DOHH2 (cell line): ENCODE results near the gene UBXN6.

ENCODE experiments used
- H3F3A ChIP-seq: fragments of 200-600 bp; sonication (generic), shearing (Covaris generic); 2 replicates; pipeline ENCODE4 v1.6.0; 2016; ENCODE audit warnings: antibody characterized with exemption, mild to moderate bottlenecking; ENCODE audit not compliant: control insufficient read depth, insufficient read depth
- H3K27ac ChIP-seq: fragments of 200-600 bp; sonication (generic); 2 replicates; pipeline ENCODE4 v1.5.1; 2014; ENCODE audit warnings: low read depth, mild to moderate bottlenecking, low read length, moderate library complexity
- H3K27me3 ChIP-seq: fragments of 200-600 bp; sonication (generic); 2 replicates; pipeline ENCODE4 v1.6.1; 2014; ENCODE audit warnings: mild to moderate bottlenecking, low read length, mixed read lengths; ENCODE audit not compliant: control insufficient read depth
- H3K36me3 ChIP-seq: fragments of 200-600 bp; sonication (generic); 2 replicates; pipeline ENCODE4 v1.6.1; 2014; ENCODE audit warnings: mild to moderate bottlenecking, low read length, moderate library complexity, mixed read lengths; ENCODE audit not compliant: control insufficient read depth
- H3K4me1 ChIP-seq: fragments of 200-600 bp; sonication (generic); 2 replicates; pipeline ENCODE4 v1.6.1; 2014; ENCODE audit warnings: mild to moderate bottlenecking, low read length, mixed read lengths; ENCODE audit not compliant: control insufficient read depth
- H3K4me2 ChIP-seq: fragments of 200-600 bp; sonication (generic); 2 replicates; pipeline ENCODE4 v1.6.0; 2014; ENCODE audit warnings: mild to moderate bottlenecking, low read length, moderate library complexity
- H3K4me3 ChIP-seq: fragments of 200-600 bp; sonication (generic); 2 replicates; pipeline ENCODE4 v1.5.1; 2014; ENCODE audit warnings: mild to moderate bottlenecking, low read length, mixed read lengths
- H3K79me2 ChIP-seq: fragments of 200-600 bp; sonication (generic); 2 replicates; pipeline ENCODE4 v1.6.1; 2014; ENCODE audit warnings: mild to moderate bottlenecking, low read length, mixed read lengths; ENCODE audit not compliant: control insufficient read depth
- H3K9me2 ChIP-seq: fragments of 200-600 bp; sonication (generic); replicated peaks from 2 replicates; pipeline ENCODE4 v1.6.1; 2014; ENCODE audit warnings: mild to moderate bottlenecking, low read length, mixed read lengths; ENCODE audit not compliant: control insufficient read depth
- H3K9me3 ChIP-seq: fragments of 200-600 bp; sonication (generic); 2 replicates; pipeline ENCODE4 v1.6.1; 2014; ENCODE audit warnings: antibody characterized with exemption, low read length, mixed read lengths; ENCODE audit not compliant: control insufficient read depth, insufficient read depth
- H4K20me1 ChIP-seq: fragments of 200-600 bp; sonication (generic); 2 replicates; pipeline ENCODE4 v1.6.0; 2014; ENCODE audit warnings: low read depth, mild to moderate bottlenecking, antibody characterized with exemption, low read length, moderate library complexity; ENCODE audit not compliant: control insufficient read depth, insufficient read depth
- CTCF ChIP-seq: fragments of 200-600 bp; sonication (generic); IDR thresholded peaks from one replicate; pipeline ENCODE4 v1.5.1; 2014; ENCODE audit warnings: antibody characterized with exemption, mild to moderate bottlenecking, low read depth, low read length; ENCODE audit not compliant: poor library complexity, severe bottlenecking
- EZH2phosphoT487 ChIP-seq: fragments of 200-600 bp; sonication (generic); IDR thresholded peaks from 2 replicates; pipeline ENCODE4 v1.6.1; 2017; ENCODE audit warnings: borderline replicate concordance, mild to moderate bottlenecking, antibody characterized with exemption, low read length, moderate library complexity, mixed read lengths

The UBXN6 gene

GRCh38 chr19:4491446-4491845 is 33.9 kb upstream of the UBXN6 start:
- no peak overlapping the region for H3K27ac ChIP-seq
- H4K20me1 ChIP-seq = no peaks in the 10 kb centered on the region
- no peaks in the 10 kb centered on the region for H3K79me2 ChIP-seq
- H3K9me2 ChIP-seq = no peaks in the 10 kb centered on the region
- H3K4me1 ChIP-seq = no peaks in the 10 kb centered on the region
- peaks cover 38% of the 10 kb centered on the region for H3K36me3 ChIP-seq
- H3K9me3 ChIP-seq = no peaks in the 10 kb centered on the region
- no peak overlapping the region for H3K4me2 ChIP-seq
- H3K27me3 ChIP-seq = no peaks in the 10 kb centered on the region
- no peak overlapping the region for H3K4me3 ChIP-seq
- H3F3A ChIP-seq = no peaks in the 10 kb centered on the region
- TF ChIP-seq CTCF (no peak), EZH2phosphoT487 (no peak)

GRCh38 chr19:4488496-4488895 is 30.9 kb upstream of the UBXN6 start:
- H4K20me1 ChIP-seq = no peaks in the 10 kb centered on the region
- no peak overlapping the region for H3K4me3 ChIP-seq
- peaks cover 30% of the 10 kb centered on the region for H3K36me3 ChIP-seq
- no peaks in the 10 kb centered on the region for H3F3A ChIP-seq
- no peaks in the 10 kb centered on the region for H3K9me2 ChIP-seq
- no peaks in the 10 kb centered on the region for H3K9me3 ChIP-seq
- no peak for TF ChIP-seq EZH2phosphoT487
- no peak for TF ChIP-seq CTCF
- H3K4me1 ChIP-seq = no peaks in the 10 kb centered on the region
- no peak overlapping the region for H3K4me2 ChIP-seq
- H3K27me3 ChIP-seq = no peaks in the 10 kb centered on the region
- no peaks in the 10 kb centered on the region for H3K79me2 ChIP-seq
- H3K27ac ChIP-seq = no peak overlapping the region

GRCh38 chr19:4487572-4487971 is 30.0 kb upstream of the UBXN6 start:
- H3K27me3 ChIP-seq = no peaks in the 10 kb centered on the region
- H4K20me1 ChIP-seq = no peaks in the 10 kb centered on the region
- TF ChIP-seq CTCF (no peak), EZH2phosphoT487 (no peak)
- H3K4me1 ChIP-seq = no peaks in the 10 kb centered on the region
- no peaks in the 10 kb centered on the region for H3F3A ChIP-seq
- no peaks in the 10 kb centered on the region for H3K9me3 ChIP-seq
- no peaks in the 10 kb centered on the region for H3K9me2 ChIP-seq
- H3K36me3 ChIP-seq = peaks cover 22% of the 10 kb centered on the region
- no peak overlapping the region for H3K27ac ChIP-seq
- no peaks in the 10 kb centered on the region for H3K79me2 ChIP-seq
- no peak overlapping the region for H3K4me2 ChIP-seq
- H3K4me3 ChIP-seq = no peak overlapping the region

- H4K20me1 ChIP-seq = no peaks in the 10 kb centered on the region
- H3K4me2 ChIP-seq = no peak overlapping the region
- no peak overlapping the region for H3K27ac ChIP-seq
- H3K4me1 ChIP-seq = no peaks in the 10 kb centered on the region
- H3K36me3 ChIP-seq = peaks cover 3% of the 10 kb centered on the region; the same call in 1 of the 2 replicates
- H3F3A ChIP-seq = no peaks in the 10 kb centered on the region
- TF ChIP-seq EZH2phosphoT487 (no peak), CTCF (no peak)
- H3K27me3 ChIP-seq = no peaks in the 10 kb centered on the region
- no peaks in the 10 kb centered on the region for H3K9me2 ChIP-seq
- H3K4me3 ChIP-seq = no peak overlapping the region
- no peaks in the 10 kb centered on the region for H3K9me3 ChIP-seq
- H3K79me2 ChIP-seq = no peaks in the 10 kb centered on the region
Observed at GRCh38 chr19:4483385-4483784, 25.8 kb upstream of the UBXN6 start.
